Retinal pigment epithelial cell (primary cell): ENCODE data around the gene ADNP.

ENCODE experiments used
- DNase-seq: peaks from one replicate; pipeline ENCODE4 v3.0.0-alpha.2; 2010; ENCODE audit warnings: low read depth
- H3K4me3 ChIP-seq: 2 replicates; pipeline ENCODE4 v1.5.1; 2011; ENCODE audit warnings: mild to moderate bottlenecking, low read length, control low read depth, moderate library complexity
- CTCF ChIP-seq: conservative IDR thresholded peaks from 2 replicates; pipeline ENCODE4 v1.5.1; 2011; ENCODE audit warnings: low read depth, low read length, control low read depth, inconsistent platforms

ADNP gene

GRCh38 chr20:50865114-50865513 lies 66.1 kb downstream of the ADNP start:
- no peak for TF ChIP-seq CTCF
- H3K4me3 ChIP-seq: no peak overlapping the region
- DNase-seq: no peak

GRCh38 chr20:50862546-50862945 lies 68.7 kb downstream of the ADNP start:
- TF ChIP-seq CTCF: no peak
- DNase-seq: no peak
- H3K4me3 ChIP-seq: no peak overlapping the region

GRCh38 chr20:50861012-50861411 lies 70.2 kb downstream of the ADNP start:
- no peak for DNase-seq
- no peak for TF ChIP-seq CTCF
- H3K4me3 ChIP-seq: no peak overlapping the region

GRCh38 chr20:50859161-50859560 lies 72.1 kb downstream of the ADNP start:
- no peak for TF ChIP-seq CTCF
- no peak overlapping the region for H3K4me3 ChIP-seq
- DNase-seq: no peak

GRCh38 chr20:50858525-50858924 lies 72.7 kb downstream of the ADNP start:
- no peak overlapping the region for H3K4me3 ChIP-seq
- no peak for DNase-seq
- no peak for TF ChIP-seq CTCF

- H3K4me3 ChIP-seq: no peak overlapping the region
- DNase-seq: no peak
- no peak for TF ChIP-seq CTCF
Observed at GRCh38 chr20:50857348-50857747, 73.9 kb downstream of the ADNP start.

- no peak for TF ChIP-seq CTCF
- no peak for DNase-seq
- no peak overlapping the region for H3K4me3 ChIP-seq
Observed at GRCh38 chr20:50856475-50857041, 74.7 kb downstream of the ADNP start.
